ENCODE results near the gene PRICKLE1.

DNA sequence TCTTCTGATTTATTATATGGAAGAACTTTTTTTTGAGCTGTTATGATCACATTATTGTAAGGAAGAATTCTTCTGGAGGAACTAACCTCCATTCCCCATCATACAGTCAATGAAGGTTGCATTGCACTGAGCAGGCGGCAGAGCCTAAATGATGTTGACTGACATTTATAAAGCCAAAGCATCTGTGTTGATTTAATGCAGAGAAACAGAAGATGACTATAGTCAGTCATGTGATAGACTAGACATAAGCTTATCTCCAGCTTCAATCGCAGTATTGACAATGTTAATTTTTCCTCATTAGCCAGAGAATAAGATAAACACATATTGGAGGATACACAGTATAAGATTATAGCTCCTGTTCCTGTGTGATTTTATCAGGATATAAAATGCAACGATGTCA is 82.0 kb downstream of the PRICKLE1 start:
- TF ChIP-seq POLR2A (IDR thresholded peaks at IDR 0.05; ENCODE audit: low read depth, low read length), result no peak
- TF ChIP-seq, protein P1, sequence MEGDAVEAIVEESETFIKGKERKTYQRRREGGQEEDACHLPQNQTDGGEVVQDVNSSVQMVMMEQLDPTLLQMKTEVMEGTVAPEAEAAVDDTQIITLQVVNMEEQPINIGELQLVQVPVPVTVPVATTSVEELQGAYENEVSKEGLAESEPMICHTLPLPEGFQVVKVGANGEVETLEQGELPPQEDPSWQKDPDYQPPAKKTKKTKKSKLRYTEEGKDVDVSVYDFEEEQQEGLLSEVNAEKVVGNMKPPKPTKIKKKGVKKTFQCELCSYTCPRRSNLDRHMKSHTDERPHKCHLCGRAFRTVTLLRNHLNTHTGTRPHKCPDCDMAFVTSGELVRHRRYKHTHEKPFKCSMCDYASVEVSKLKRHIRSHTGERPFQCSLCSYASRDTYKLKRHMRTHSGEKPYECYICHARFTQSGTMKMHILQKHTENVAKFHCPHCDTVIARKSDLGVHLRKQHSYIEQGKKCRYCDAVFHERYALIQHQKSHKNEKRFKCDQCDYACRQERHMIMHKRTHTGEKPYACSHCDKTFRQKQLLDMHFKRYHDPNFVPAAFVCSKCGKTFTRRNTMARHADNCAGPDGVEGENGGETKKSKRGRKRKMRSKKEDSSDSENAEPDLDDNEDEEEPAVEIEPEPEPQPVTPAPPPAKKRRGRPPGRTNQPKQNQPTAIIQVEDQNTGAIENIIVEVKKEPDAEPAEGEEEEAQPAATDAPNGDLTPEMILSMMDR (IDR thresholded peaks at IDR 0.05; ENCODE audit: extremely low read depth in 1 of 2, insufficient read depth in 1 of 2, low read depth in 1 of 2, low read length in 2 of 2), result no peak
- TF ChIP-seq POLR2AphosphoS5 (IDR thresholded peaks at IDR 0.05; ENCODE audit: insufficient read depth, low read depth, low read length), result no peak
- TF ChIP-seq MYC (IDR thresholded peaks at IDR 0.05; ENCODE audit: low read depth, low read length), result no peak
- no peak for TF ChIP-seq EZH2 (IDR thresholded peaks at IDR 0.05; ENCODE audit: borderline replicate concordance, low read depth, low read length, severe bottlenecking)
- TF ChIP-seq JUN (IDR thresholded peaks at IDR 0.05; ENCODE audit: borderline replicate concordance, insufficient read depth, insufficient read length, low read depth), result no peak
- TF ChIP-seq FOS (IDR thresholded peaks at IDR 0.05; ENCODE audit: borderline replicate concordance, insufficient read depth, low read length), result no peak
- TF ChIP-seq, protein P2, sequence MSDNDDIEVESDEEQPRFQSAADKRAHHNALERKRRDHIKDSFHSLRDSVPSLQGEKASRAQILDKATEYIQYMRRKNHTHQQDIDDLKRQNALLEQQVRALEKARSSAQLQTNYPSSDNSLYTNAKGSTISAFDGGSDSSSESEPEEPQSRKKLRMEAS (IDR thresholded peaks at IDR 0.05; ENCODE audit: insufficient read depth, insufficient read length), result no peak
- TF ChIP-seq GATA2 (IDR thresholded peaks at IDR 0.05; ENCODE audit: insufficient read depth, insufficient read length, low read depth, low read length), result no peak

All from endothelial cell of umbilical vein (primary cell).